Right lobe of liver (tissue), 4 donors: Measurements from ENCODE around the gene SLC18A2.

Experiments used
- CTCF ChIP-seq, 4 donors: fragments of 200-600 bp in 3 of 4; fragments of 450-650 bp in 1 of 4; IDR thresholded peaks; one replicate each; pipeline versions ENCODE4 v1.5.1 to v1.8.0; 2016 to 2022; ENCODE audit warnings: antibody characterized with exemption in 4 of 4, mild to moderate bottlenecking in 2 of 4
- POLR2A ChIP-seq: fragments of 450-650 bp; IDR thresholded peaks from one replicate; pipeline ENCODE4 v1.6.1; 2017; ENCODE audit warnings: antibody characterized with exemption, mild to moderate bottlenecking
- donor health status: DM: no; HTN: no; CAD: no.
- donor health status: DM: no; HTN: no; CAD: no.
- donor health status: DM: no; HTN: yes; CAD: no.

GRCh38 chr10:117259279-117259678 is 18.4 kb downstream of the SLC18A2 start:
- TF ChIP-seq POLR2A, result no peak
- no peak for TF ChIP-seq CTCF (IDR thresholded peaks at IDR 0.05)
